PC-9 (cell line): Measurements from ENCODE around the gene RNU6-1. TPM values are rescaled to one million over a fixed set of nuclear protein-coding genes. Genes with fewer than 3 reads are reported as not detected.

ENCODE experiments used
- BruUV-seq: library from RNA; stranded (reverse); fragments of 400-500 nt; replicated peaks from 2 replicates; lab custom pipeline; 2021; lab: Mats Ljungman, UMichigan
- CTCF ChIA-PET: fragments of 300-600 bp; sonication (Branson Sonifier 250); formaldehyde crosslinking; loops from one replicate; lab custom pipeline; 2022; ENCODE audit warnings: antibody characterized with exemption; lab: Charles Lee
- POLR2A ChIA-PET: fragments of 300-600 bp; sonication (Branson Sonifier 250); formaldehyde crosslinking; loops from one replicate; lab custom pipeline; 2022; ENCODE audit warnings: antibody characterized with exemption; ENCODE audit not compliant: unreplicated experiment; lab: Charles Lee
- DNase-seq, 2 experiments: peaks; one replicate each; pipeline versions ENCODE4 v3.0.0 to v3.0.0-alpha.2; 2015 to 2022; ENCODE audit warnings: mixed read lengths in 1 of 2
- H2AFZ ChIP-seq: fragments of 200-600 bp; sonication (generic); 2 replicates; pipeline ENCODE4 v1.8.1; 2017; ENCODE audit warnings: antibody characterized with exemption
- H3F3A ChIP-seq: fragments of 200-600 bp; sonication (generic); 2 replicates; pipeline ENCODE4 v1.8.1; 2017; ENCODE audit warnings: antibody characterized with exemption, mild to moderate bottlenecking, low read depth; ENCODE audit not compliant: insufficient read depth
- H3K27ac ChIP-seq: fragments of 200-600 bp; sonication (generic); 2 replicates; pipeline ENCODE4 v1.6.1; 2016; ENCODE audit warnings: mixed run types
- H3K27me3 ChIP-seq: fragments of 200-600 bp; sonication (generic); 2 replicates; pipeline ENCODE4 v1.6.1; 2016; ENCODE audit warnings: low read depth, mixed run types; ENCODE audit not compliant: insufficient read depth
- H3K36me3 ChIP-seq: fragments of 200-600 bp; sonication (generic); 2 replicates; pipeline ENCODE4 v1.6.1; 2016; ENCODE audit warnings: low read depth, mixed run types
- H3K4me1 ChIP-seq: fragments of 200-600 bp; sonication (generic); replicated peaks from 2 replicates; pipeline ENCODE4 v1.6.1; 2016; ENCODE audit warnings: mixed run types; ENCODE audit not compliant: insufficient read depth
- H3K4me2 ChIP-seq: fragments of 200-600 bp; sonication (generic); 2 replicates; pipeline ENCODE4 v1.6.1; 2017; ENCODE audit warnings: mixed run types
- H3K4me3 ChIP-seq: fragments of 200-600 bp; sonication (generic); 2 replicates; pipeline ENCODE4 v1.6.1; 2016; ENCODE audit warnings: mixed run types
- H3K79me2 ChIP-seq: fragments of 200-600 bp; sonication (generic); 2 replicates; pipeline ENCODE4 v1.6.1; 2017; ENCODE audit warnings: low read depth, mixed run types
- H3K9me2 ChIP-seq: fragments of 200-600 bp; sonication (generic); 2 replicates; pipeline ENCODE4 v1.8.1; 2017; ENCODE audit warnings: mild to moderate bottlenecking; ENCODE audit not compliant: insufficient read depth
- H3K9me3 ChIP-seq: fragments of 200-600 bp; sonication (generic); 2 replicates; pipeline ENCODE4 v1.8.1; 2016; ENCODE audit warnings: low read depth; ENCODE audit not compliant: insufficient read depth
- H4K20me1 ChIP-seq: fragments of 200-600 bp; sonication (generic); 2 replicates; pipeline ENCODE4 v1.8.1; 2017; ENCODE audit not compliant: insufficient read depth
- EZH2 ChIP-seq: fragments of 200-600 bp; sonication (generic); IDR thresholded peaks from 2 replicates; pipeline ENCODE4 v1.8.0; 2017; ENCODE audit warnings: antibody characterized with exemption, low read depth
- intact Hi-C: fragments of 100-400 bp; cut with micrococcal nuclease; formaldehyde crosslinking; loops from one replicate; pipeline ENCODE4 v1.10.0; 2022; ENCODE audit not compliant: unreplicated experiment
- total RNA-seq: library from RNA; stranded (reverse); gene quantifications from 2 replicates; pipeline ENCODE4 v1.2.3, GENCODE V29; 2021
- TF ChIP-seq, protein P1 (sequence below): fragments of 200-600 bp; sonication (generic); conservative IDR thresholded peaks from 2 replicates; pipeline ENCODE4 v1.6.1; 2017; ENCODE audit warnings: mixed run types, antibody characterized with exemption, mild to moderate bottlenecking, moderate library complexity

Gene RNU6-1
- total RNA-seq, 1 experiment from 2014 or later = not detected

DNA sequence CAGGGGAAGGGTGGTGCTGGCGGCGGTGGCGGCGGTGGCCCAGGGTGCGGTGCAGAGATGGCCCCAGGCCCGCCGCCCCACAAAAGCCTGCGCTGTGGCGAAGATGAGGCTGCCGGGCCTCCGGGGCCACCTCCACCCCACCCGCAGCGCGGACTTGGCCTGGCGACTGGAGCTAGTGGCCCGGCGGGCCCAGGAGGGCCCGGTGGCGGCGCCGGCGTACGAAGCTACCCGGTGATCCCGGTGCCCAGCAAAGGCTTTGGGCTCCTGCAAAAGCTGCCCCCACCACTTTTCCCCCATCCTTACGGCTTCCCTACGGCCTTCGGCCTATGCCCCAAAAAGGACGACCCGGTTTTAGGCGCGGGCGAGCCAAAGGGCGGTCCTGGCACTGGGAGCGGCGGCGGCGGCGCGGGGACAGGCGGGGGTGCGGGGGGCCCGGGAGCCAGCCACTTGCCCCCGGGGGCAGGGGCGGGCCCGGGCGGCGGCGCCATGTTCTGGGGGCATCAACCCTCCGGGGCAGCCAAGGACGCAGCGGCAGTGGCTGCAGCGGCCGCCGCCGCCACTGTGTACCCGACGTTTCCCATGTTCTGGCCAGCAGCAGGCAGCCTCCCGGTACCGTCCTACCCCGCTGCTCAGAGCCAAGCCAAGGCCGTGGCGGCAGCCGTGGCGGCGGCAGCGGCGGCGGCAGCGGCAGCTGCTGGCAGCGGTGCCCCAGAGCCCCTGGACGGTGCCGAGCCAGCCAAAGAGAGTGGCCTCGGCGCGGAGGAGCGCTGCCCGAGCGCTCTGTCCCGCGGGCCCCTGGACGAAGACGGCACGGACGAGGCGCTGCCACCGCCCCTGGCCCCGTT lies 12.9 kb downstream of the RNU6-1 start:
- Histone ChIP-seq H3K27me3 (no peaks in the 10 kb centered on the region), H3K36me3 (no peaks in the 10 kb centered on the region), H3K27ac (no peak overlapping the region), H3K4me3 (no peak overlapping the region), H3K9me3 (no peaks in the 10 kb centered on the region), H3K4me1 (no peaks in the 10 kb centered on the region), H3K9me2 (no peaks in the 10 kb centered on the region), H2AFZ (no peak overlapping the region), H3K79me2 (no peaks in the 10 kb centered on the region), H3K4me2 (no peak overlapping the region), H4K20me1 (no peaks in the 10 kb centered on the region), H3F3A (no peaks in the 10 kb centered on the region)
- POLR2A ChIA-PET = no interaction called here
- DNase-seq = no peak
- CTCF ChIA-PET = no interaction called here
- TF ChIP-seq, protein P1, sequence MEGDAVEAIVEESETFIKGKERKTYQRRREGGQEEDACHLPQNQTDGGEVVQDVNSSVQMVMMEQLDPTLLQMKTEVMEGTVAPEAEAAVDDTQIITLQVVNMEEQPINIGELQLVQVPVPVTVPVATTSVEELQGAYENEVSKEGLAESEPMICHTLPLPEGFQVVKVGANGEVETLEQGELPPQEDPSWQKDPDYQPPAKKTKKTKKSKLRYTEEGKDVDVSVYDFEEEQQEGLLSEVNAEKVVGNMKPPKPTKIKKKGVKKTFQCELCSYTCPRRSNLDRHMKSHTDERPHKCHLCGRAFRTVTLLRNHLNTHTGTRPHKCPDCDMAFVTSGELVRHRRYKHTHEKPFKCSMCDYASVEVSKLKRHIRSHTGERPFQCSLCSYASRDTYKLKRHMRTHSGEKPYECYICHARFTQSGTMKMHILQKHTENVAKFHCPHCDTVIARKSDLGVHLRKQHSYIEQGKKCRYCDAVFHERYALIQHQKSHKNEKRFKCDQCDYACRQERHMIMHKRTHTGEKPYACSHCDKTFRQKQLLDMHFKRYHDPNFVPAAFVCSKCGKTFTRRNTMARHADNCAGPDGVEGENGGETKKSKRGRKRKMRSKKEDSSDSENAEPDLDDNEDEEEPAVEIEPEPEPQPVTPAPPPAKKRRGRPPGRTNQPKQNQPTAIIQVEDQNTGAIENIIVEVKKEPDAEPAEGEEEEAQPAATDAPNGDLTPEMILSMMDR = no peak
- TF ChIP-seq EZH2 = no peak
- intact Hi-C loops = no loop called here
- no TSS peak for BruUV-seq

DNA sequence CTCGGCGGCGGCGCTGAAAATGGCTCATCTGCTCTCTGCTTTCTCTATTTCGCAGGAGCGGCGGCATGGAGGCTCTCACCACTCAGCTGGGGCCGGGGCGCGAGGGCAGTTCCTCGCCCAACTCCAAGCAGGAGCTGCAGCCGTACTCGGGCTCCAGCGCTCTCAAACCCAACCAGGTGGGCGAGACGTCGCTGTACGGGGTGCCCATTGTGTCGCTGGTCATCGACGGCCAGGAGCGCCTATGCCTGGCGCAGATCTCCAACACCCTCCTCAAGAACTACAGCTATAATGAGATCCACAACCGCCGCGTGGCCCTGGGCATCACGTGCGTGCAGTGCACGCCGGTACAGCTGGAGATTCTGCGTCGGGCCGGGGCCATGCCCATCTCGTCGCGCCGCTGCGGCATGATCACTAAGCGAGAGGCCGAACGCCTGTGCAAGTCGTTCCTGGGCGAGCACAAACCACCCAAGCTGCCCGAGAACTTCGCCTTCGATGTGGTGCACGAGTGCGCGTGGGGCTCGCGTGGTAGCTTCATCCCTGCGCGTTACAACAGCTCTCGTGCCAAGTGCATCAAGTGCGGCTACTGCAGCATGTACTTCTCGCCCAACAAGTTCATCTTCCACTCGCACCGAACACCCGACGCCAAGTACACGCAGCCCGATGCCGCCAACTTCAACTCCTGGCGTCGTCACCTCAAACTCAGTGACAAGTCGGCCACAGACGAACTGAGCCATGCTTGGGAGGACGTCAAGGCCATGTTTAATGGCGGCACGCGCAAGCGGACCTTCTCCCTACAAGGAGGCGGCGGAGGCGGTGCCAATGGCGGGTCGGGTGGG lies 13.7 kb downstream of the RNU6-1 start:
- H3K9me3 ChIP-seq = no peaks in the 10 kb centered on the region
- BruUV-seq = no TSS peak
- ChIA-PET CTCF (no interaction called here), POLR2A (no interaction called here)
- no peaks in the 10 kb centered on the region for H3K27me3 ChIP-seq
- H4K20me1 ChIP-seq = no peaks in the 10 kb centered on the region
- intact Hi-C loops = no loop called here
- H3K27ac ChIP-seq = no peak overlapping the region
- TF ChIP-seq, protein P1 = no peak
- TF ChIP-seq EZH2 = no peak
- H3K4me2 ChIP-seq = no peak overlapping the region
- no peaks in the 10 kb centered on the region for H3K36me3 ChIP-seq
- H3K4me1 ChIP-seq = no peaks in the 10 kb centered on the region
- no peaks in the 10 kb centered on the region for H3F3A ChIP-seq
- no peak overlapping the region for H2AFZ ChIP-seq
- H3K9me2 ChIP-seq = no peaks in the 10 kb centered on the region
- no peak overlapping the region for H3K4me3 ChIP-seq
- no peak for DNase-seq
- no peaks in the 10 kb centered on the region for H3K79me2 ChIP-seq

DNA sequence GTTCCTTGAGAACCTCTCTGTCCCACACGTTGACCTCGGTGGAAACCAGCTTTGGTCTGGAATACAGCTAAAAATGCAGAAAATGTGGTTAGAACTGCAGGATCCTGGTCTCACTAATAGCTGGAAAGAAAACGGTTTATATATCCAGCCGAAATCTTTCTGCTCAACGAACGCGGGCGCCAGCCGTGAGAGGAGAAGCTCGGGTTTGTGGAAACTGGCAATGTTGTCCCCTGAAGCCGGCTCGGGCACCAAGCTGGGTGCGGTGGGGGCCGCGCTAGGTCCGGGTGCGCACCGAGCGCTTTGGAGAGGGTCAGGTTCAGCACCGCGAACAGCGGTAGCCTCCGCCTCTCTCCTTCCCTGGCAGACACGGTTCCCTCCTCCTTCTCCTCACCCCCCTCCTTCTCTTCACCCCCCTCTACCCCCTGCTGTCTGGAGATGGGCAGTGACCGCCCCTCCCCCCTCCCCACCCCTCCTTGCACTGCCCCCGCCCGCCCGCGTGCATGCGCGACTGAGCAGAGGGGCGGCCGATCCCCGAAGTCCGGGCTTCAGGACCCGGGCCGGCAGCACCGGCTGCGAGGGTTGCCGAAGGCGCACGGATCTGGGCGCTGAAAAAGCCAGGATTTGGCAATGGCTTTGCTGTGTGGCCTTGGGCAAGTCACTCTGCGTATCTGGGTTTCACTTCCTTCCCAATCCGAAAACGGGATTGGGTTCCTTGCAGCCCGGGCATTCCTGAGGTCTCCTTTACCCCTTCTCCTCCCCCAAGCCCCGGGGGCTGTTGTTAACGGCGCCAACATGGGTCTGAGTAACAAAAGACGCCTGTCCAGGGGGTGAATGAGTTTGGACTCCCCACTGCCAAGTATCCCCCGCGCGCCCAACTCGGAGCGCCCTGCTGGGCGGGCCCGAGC lies 14.6 kb downstream of the RNU6-1 start, which contains the start of gene SKOR1:
SKOR1 (plus strand) TSS at position 534 of the 905 bp plus-strand sequence; CDS start at position 628, 94 bp downstream.
- Histone ChIP-seq H3F3A (no peaks in the 10 kb centered on the region), H3K4me3 (no peak within 1 kb of the TSS), H3K27ac (no peak within 1 kb of the TSS), H3K4me2 (no peak within 1 kb of the TSS), H3K9me2 (no peaks in the 10 kb centered on the region), H3K9me3 (no peaks in the 10 kb centered on the region), H3K27me3 (no peaks in the 10 kb centered on the region), H3K4me1 (no peaks in the 10 kb centered on the region), H4K20me1 (no peaks in the 10 kb centered on the region), H3K79me2 (no peaks in the 10 kb centered on the region), H3K36me3 (no peaks in the 10 kb centered on the region), H2AFZ (no peak within 1 kb of the TSS)
- CTCF ChIA-PET = no interaction called here
- BruUV-seq = no TSS peak
- TF ChIP-seq EZH2 = no peak
- TF ChIP-seq, protein P1 = no peak
- POLR2A ChIA-PET = no interaction called here
- DNase-seq = no peak
- intact Hi-C loops = no loop called here
